HL-60 (cell line): ENCODE data around the gene SURF2.

ENCODE experiments used
- CTCF ChIP-seq: IDR thresholded peaks from one replicate; pipeline ENCODE4 v1.5.1; 2011; ENCODE audit warnings: low read length, control low read depth, inconsistent platforms; ENCODE audit not compliant: insufficient read depth
- GABPA ChIP-seq: IDR thresholded peaks from 2 replicates; pipeline ENCODE4 v1.6.1; 2012; ENCODE audit warnings: low read depth
- POLR2AphosphoS5 ChIP-seq: IDR thresholded peaks from 2 replicates; pipeline ENCODE4 v1.6.1; 2012; ENCODE audit warnings: low read depth

- TF ChIP-seq CTCF (no peak), POLR2AphosphoS5 (no peak), GABPA (no peak)
Observed at GRCh38 chr9:133320421-133320881, 35.9 kb upstream of the SURF2 start.
